Thymus (tissue), 11 donors: ENCODE data around the gene SUGCT. TPM values are rescaled to one million over a fixed set of nuclear protein-coding genes. Genes with fewer than 3 reads are reported as not detected.

Source experiments
- DNase-seq, 9 donors: peaks; one replicate each; pipeline ENCODE4 v3.0.0-alpha.2; 2013; ENCODE audit warnings: low spot score in 9 of 9, low read depth in 6 of 9, missing footprints in 1 of 9
- H3K27ac ChIP-seq, 2 donors: one replicate each; pipeline ENCODE4 v1.5.1; 2013; ENCODE audit warnings: control low read depth in 1 of 2, low read depth in 1 of 2, low read length in 1 of 2, mild to moderate bottlenecking in 1 of 2, moderate library complexity in 1 of 2
- H3K27me3 ChIP-seq, 2 donors: one replicate each; pipeline ENCODE4 v1.5.1; 2013; ENCODE audit warnings: low read length in 1 of 2; ENCODE audit not compliant: control insufficient read depth in 2 of 2, insufficient read depth in 1 of 2
- H3K36me3 ChIP-seq, 2 donors: one replicate each; pipeline ENCODE4 v1.5.1; 2013; ENCODE audit warnings: low read length in 1 of 2, mild to moderate bottlenecking in 1 of 2, moderate library complexity in 1 of 2; ENCODE audit not compliant: control insufficient read depth in 2 of 2, insufficient read depth in 2 of 2
- H3K4me1 ChIP-seq, 2 donors: one replicate each; pipeline ENCODE4 v1.5.1; 2013; ENCODE audit warnings: low read length in 2 of 2; ENCODE audit not compliant: control insufficient read depth in 2 of 2, insufficient read depth in 2 of 2
- H3K4me3 ChIP-seq, 2 donors: one replicate each; pipeline ENCODE4 v1.5.1; 2013; ENCODE audit warnings: low read length in 2 of 2, control low read depth in 1 of 2, mild to moderate bottlenecking in 1 of 2
- H3K9me3 ChIP-seq, 2 donors: one replicate each; pipeline ENCODE4 v1.5.1; 2013; ENCODE audit warnings: low read length in 1 of 2, mild to moderate bottlenecking in 1 of 2; ENCODE audit not compliant: control insufficient read depth in 2 of 2, insufficient read depth in 1 of 2
- WGBS: extraction: QIAGEN DNeasy Blood & Tissue Kit; methylation state at CpG from one replicate; pipeline ENCODE4 v1.1.7; 2013; 5-methylcytosine and 5-hydroxymethylcytosine counted together
- polyA plus RNA-seq: library from polyadenylated mRNA; stranded (reverse); fragments of 200-250 nt; gene quantifications from one replicate; pipeline ENCODE4 v1.2.3, GENCODE V29; 2013
- total RNA-seq: library from RNA; stranded (reverse); fragments of 120-200 nt; gene quantifications from one replicate; pipeline ENCODE4 v1.2.4, GENCODE V29; 2013
- donor health status: healthy.

SUGCT gene
- total and polyA plus RNA-seq, 2 donors: 1.6 to 5.5 TPM

DNA sequence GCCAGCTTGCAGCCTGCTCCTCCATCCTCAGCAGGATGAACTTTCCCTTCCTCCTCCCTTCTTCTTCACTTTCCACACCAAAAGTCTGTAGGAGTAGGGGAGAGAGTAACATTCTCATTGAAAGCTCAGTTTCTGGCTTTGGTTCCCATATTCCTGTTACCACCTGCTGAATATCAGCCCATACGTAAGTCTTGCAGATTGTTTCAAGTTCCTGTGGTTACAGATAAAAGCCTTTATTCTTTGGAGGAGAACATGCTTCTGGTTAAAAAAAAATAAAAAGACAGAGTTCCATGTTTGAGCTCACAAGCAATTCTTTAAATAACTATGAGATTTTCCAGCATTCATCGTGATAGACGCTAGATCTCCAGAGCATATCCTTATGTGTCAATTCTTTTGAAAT, 637.3 kb downstream of the SUGCT start:
- H3K4me1 ChIP-seq: no peaks in the 10 kb centered on the region
- peak in 1 of 9 donors; percentile 11 for DNase-seq
- no peaks in the 10 kb centered on the region for H3K9me3 ChIP-seq
- no peaks in the 10 kb centered on the region for H3K36me3 ChIP-seq
- WGBS: 22% methylated on average over 3 of the region's 3 CpGs
- no peak overlapping the region for H3K4me3 ChIP-seq
- no peak overlapping the region for H3K27ac ChIP-seq
- no peaks in the 10 kb centered on the region for H3K27me3 ChIP-seq

DNA sequence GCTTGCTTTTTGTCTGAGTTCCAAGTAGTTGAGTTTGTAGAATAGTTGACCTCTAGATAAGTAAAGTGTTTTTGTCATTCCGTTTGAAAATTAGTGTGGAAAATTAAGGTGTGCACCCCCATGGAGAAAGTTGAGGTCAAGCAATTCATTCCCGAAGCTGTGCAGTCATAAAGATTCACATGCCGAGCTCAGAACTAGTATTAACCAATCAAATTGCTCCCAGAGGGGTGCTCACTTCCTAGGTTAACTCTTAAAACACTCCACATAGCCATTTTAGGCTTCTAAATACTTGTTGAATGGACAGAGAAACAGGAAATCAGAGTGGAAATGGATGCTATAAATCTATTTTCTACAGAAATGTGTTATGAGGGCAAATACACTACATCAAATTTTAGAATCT, 638.9 kb downstream of the SUGCT start:
- no peaks in the 10 kb centered on the region for H3K27me3 ChIP-seq
- no peak overlapping the region for H3K4me3 ChIP-seq
- no peak overlapping the region for H3K27ac ChIP-seq
- no peaks in the 10 kb centered on the region for H3K4me1 ChIP-seq
- no peaks in the 10 kb centered on the region for H3K9me3 ChIP-seq
- H3K36me3 ChIP-seq: no peaks in the 10 kb centered on the region
- DNase-seq: no peak
- 86% methylated on average over 3 of the region's 3 CpGs for WGBS

DNA sequence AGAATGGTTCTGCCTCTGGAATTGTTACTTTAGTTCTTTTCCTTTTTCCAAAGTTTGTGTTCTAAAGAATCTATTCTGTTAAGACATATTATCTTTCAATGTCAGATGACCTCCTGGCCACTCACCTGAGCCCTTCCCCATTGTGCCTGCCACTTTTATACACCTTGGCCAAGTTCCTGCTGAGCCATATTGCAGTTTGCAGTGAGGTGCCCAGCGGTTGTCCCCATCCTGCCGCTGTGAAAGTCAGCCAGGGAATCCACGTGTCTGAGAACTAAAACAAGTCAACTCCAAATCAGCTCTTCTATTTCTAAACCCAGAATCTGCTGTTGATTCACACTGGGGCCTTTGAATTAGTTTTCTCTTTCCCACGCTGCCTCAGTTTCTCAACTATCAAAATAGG, 641.1 kb downstream of the SUGCT start:
- H3K27ac ChIP-seq: no peak overlapping the region
- H3K27me3 ChIP-seq: no peaks in the 10 kb centered on the region
- DNase-seq: no peak
- 98% methylated on average over 4 of the region's 4 CpGs for WGBS
- H3K4me1 ChIP-seq: no peaks in the 10 kb centered on the region
- H3K9me3 ChIP-seq: no peaks in the 10 kb centered on the region
- no peak overlapping the region for H3K4me3 ChIP-seq
- no peaks in the 10 kb centered on the region for H3K36me3 ChIP-seq

DNA sequence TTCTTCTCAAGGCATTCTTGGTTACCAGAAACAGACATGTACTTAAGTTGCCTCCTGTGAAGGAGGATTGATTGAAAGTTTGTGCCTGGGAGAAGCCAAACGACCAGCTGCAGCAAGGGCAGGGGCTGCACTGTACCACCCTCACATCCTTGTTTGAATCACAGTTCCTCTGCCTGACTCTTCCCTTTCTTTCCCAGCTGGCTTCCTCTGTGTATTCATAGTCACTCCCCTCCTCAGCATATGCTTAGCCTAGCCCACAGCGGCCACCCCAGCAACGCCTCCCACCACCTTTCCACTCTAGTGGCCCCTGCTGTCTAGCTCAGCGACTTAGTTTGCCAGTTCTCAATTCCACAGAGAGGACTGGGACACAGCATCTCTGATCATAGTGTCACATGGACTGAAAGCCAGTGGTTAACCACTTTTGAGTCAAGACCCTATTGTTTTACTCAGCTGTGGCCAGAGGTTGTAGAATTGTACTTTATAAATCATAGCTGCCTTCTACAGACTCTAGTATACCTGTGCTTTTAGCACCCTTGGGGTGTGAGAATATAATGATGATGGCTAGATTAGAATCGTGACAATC, 643.0 kb downstream of the SUGCT start:
- 94% methylated on average over 5 of the region's 5 CpGs for WGBS
- DNase-seq: no peak
- H3K9me3 ChIP-seq: no peaks in the 10 kb centered on the region

DNA sequence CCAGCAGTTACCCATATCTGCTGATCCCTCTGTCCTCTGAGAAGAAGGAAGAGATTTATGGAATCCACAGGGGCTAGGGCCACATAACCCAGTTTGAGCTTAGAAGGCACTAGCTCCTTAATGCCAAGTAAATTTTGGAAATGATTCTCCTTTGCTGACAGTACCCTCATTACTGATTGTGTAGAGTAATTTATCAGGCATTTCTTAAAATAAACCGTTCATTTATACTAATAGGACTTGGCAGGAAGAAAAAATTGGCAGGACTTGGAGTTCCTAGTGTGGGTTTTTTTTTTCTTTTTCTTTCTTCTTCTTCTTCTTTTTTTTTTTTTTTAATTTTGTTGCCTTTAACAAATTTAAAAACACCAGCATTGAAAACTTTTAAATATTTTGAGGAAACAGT, 645.7 kb downstream of the SUGCT start:
- Histone ChIP-seq H3K27me3 (no peaks in the 10 kb centered on the region), H3K9me3 (no peaks in the 10 kb centered on the region), H3K4me1 (no peaks in the 10 kb centered on the region), H3K27ac (no peak overlapping the region), H3K36me3 (no peaks in the 10 kb centered on the region), H3K4me3 (no peak overlapping the region)
- DNase-seq: no peak
- 97% methylated on average over 1 of the region's 1 CpG for WGBS

More for the DNA sequence above, 643.0 kb downstream of the SUGCT start:
- H3K4me1 ChIP-seq: no peaks in the 10 kb centered on the region
- no peak overlapping the region for H3K27ac ChIP-seq
- no peaks in the 10 kb centered on the region for H3K27me3 ChIP-seq
- no peaks in the 10 kb centered on the region for H3K36me3 ChIP-seq
- no peak overlapping the region for H3K4me3 ChIP-seq

DNA sequence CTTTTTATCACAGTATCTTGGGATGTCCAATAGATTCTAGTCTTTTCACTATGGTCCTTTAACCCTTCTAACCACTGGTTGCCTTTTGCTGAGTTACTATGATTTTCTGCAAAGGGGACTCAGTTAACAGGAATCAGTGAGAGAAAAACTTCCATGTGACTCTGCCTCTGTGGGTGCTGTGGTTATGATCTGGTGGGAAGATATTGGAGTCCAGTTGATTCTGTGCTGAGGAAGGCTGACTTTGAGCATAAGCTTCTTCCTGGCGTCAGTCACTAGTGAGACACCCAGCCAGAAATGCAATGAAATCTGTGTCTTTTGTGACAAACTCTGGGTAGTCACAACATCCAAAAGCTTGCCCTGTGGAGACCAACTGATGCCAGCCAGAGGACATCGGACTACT, 648.0 kb downstream of the SUGCT start:
- H3K9me3 ChIP-seq: no peaks in the 10 kb centered on the region
- 64% methylated on average over 2 of the region's 2 CpGs for WGBS
- no peaks in the 10 kb centered on the region for H3K36me3 ChIP-seq
- no peak overlapping the region for H3K27ac ChIP-seq
- no peaks in the 10 kb centered on the region for H3K4me1 ChIP-seq
- DNase-seq: no peak
- H3K4me3 ChIP-seq: no peak overlapping the region
- no peaks in the 10 kb centered on the region for H3K27me3 ChIP-seq

DNA sequence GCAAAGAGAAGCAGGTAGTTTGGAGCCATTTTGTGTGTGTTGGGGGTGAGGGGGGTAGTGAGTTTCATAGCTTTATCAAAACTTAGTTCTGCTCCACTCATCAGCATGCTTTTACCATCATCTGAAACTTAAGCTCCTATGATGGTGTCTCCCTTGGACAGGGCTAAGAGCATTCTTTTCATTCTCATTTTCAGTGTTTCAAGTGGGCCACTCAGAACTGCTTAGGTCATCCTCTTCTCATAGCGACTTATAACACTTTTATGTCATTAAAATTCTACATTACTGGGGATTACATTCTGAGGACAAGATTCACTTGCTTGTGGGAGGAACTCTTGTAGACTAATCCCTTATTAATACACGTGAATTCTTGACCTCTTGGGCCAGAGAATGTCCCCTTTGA, 649.4 kb downstream of the SUGCT start:
- H3K27ac ChIP-seq: no peak overlapping the region
- no peak overlapping the region for H3K4me3 ChIP-seq
- 95% methylated on average over 2 of the region's 2 CpGs for WGBS
- H3K4me1 ChIP-seq: no peaks in the 10 kb centered on the region
- DNase-seq: no peak
- no peaks in the 10 kb centered on the region for H3K27me3 ChIP-seq
- H3K36me3 ChIP-seq: no peaks in the 10 kb centered on the region
- H3K9me3 ChIP-seq: no peaks in the 10 kb centered on the region

DNA sequence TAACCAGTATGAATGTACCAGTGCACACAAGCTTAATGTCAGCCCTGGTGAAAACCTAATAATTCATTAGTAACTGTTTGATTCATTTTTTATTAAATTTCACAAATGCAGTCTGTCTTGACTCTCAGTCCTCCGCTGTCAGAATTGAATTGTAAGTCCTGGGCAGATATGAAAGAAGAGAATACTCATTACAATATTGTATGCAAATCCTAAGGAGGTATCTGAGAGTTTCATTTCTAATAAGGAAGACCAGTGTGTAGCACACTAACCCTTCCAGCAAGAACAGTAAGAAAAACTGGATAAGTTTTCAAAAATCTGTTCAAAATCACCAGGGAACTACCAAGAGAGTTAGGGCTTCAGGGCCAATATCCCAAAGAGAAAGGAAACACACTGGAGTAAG, 652.1 kb downstream of the SUGCT start:
- H3K4me1 ChIP-seq: no peaks in the 10 kb centered on the region
- DNase-seq: no peak
- H3K36me3 ChIP-seq: no peaks in the 10 kb centered on the region
- WGBS: 93% methylated on average over 1 of the region's 1 CpG
- H3K27ac ChIP-seq: no peak overlapping the region
- H3K27me3 ChIP-seq: no peaks in the 10 kb centered on the region
- H3K4me3 ChIP-seq: no peak overlapping the region
- H3K9me3 ChIP-seq: no peaks in the 10 kb centered on the region

DNA sequence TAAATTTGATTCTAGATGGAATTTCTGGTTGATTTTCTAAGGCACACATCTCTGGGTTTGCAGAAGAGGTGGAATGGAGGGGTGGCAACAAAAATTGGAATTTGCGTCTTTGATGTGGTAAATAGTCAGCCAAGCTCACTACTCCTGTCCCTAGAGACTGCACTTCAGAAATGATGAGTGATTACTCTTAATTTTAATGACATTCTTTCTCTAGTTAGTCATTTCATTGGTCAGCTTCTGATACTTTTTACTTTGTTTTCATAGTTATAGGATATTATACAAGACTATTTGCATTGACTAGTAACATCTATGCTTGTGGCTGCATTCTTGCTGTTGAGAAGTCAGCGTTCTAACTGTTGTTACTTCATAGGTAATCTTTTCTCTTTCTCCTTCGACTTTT, 658.3 kb downstream of the SUGCT start:
- no peaks in the 10 kb centered on the region for H3K27me3 ChIP-seq
- no peak overlapping the region for H3K4me3 ChIP-seq
- no peaks in the 10 kb centered on the region for H3K4me1 ChIP-seq
- WGBS: 93% methylated on average over 3 of the region's 3 CpGs
- H3K36me3 ChIP-seq: no peaks in the 10 kb centered on the region
- DNase-seq: no peak
- no peaks in the 10 kb centered on the region for H3K9me3 ChIP-seq
- H3K27ac ChIP-seq: no peak overlapping the region

DNA sequence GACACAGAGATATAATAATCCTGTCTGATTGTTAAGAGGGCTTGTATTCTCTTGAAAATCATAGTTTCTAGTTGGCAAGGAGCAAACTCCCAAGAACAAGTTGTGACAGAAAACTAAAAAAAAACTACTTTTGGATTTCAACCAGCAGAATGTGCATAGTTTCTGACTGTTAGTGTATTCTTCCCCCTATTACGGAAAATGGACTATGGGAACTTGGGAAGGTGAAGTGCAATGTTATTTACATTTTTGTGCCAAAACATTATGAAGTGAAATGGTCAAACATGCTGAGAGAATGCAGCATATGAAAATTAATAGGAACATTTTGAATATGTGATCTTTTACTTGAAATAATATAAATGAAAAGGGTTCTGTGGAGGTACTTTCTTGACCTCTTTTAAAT, 660.8 kb downstream of the SUGCT start:
- Histone ChIP-seq H3K27ac (no peak overlapping the region), H3K27me3 (no peaks in the 10 kb centered on the region), H3K9me3 (no peaks in the 10 kb centered on the region), H3K36me3 (no peaks in the 10 kb centered on the region), H3K4me1 (no peaks in the 10 kb centered on the region), H3K4me3 (no peak overlapping the region)
- 95% methylated on average over 1 of the region's 1 CpG for WGBS
- DNase-seq: no peak
